GM12878 (cell line): ENCODE results near the gene CTNNA3. TPM values are rescaled to one million over a fixed set of nuclear protein-coding genes. Genes with fewer than 3 reads are reported as not detected.

Experiments
- ATAC-seq: fragments of 200-7000 bp; cut with Tn5 transposase; 3 replicates; pipeline ENCODE4 v1.9.1; 2020; ENCODE audit warnings: mild to moderate bottlenecking, moderate library complexity
- BruUV-seq: library from RNA; stranded (reverse); fragments of 400-500 nt; replicated peaks from 2 replicates; lab custom pipeline; 2021; lab: Mats Ljungman, UMichigan
- CTCF ChIA-PET: fragments of 300-600 bp; sonication (Branson Sonifier 250); formaldehyde crosslinking; extraction: SDS; loops from one replicate; lab custom pipeline; 2021; ENCODE audit warnings: inconsistent platforms; lab: Yijun Ruan, JAX
- POLR2A ChIA-PET: fragments of 350-600 bp; formaldehyde crosslinking; extraction: SDS; loops from one replicate; lab custom pipeline; 2021; ENCODE audit warnings: inconsistent platforms; lab: Charles Lee
- RAD21 ChIA-PET: fragments of 300-600 bp; sonication (Branson Sonifier 250); formaldehyde crosslinking; loops from one replicate; lab custom pipeline; 2023; ENCODE audit warnings: antibody characterized with exemption; ENCODE audit not compliant: unreplicated experiment; lab: Charles Lee
- SMC1A ChIA-PET: fragments of 300-600 bp; sonication (Branson Sonifier 250); formaldehyde crosslinking; loops from one replicate; lab custom pipeline; 2023; ENCODE audit not compliant: unreplicated experiment, uncharacterized antibody; lab: Charles Lee
- DNase-seq: peaks from one replicate; pipeline ENCODE4 v3.0.0-alpha.2; 2011; ENCODE audit warnings: low read depth, low spot score
- FAIRE-seq: peaks from 3 replicates; lab custom pipeline; 2011; peaks lifted over from hg19 to GRCh38; lab: Jason Lieb, UNC
- H2AFZ ChIP-seq: 2 replicates; pipeline ENCODE4 v1.6.0; 2011; ENCODE audit warnings: low read depth, low read length, control low read depth; ENCODE audit not compliant: control insufficient read depth
- H3K27ac ChIP-seq: 2 replicates; pipeline ENCODE4 v1.5.1; 2011; ENCODE audit warnings: control low read depth; ENCODE audit not compliant: control insufficient read depth, insufficient read depth
- H3K27me3 ChIP-seq, 2 experiments: replicated peaks in 1 of 2; 2 replicates each; pipeline versions ENCODE4 v1.6.0 to v1.6.1; 2011; ENCODE audit warnings: low read length in 1 of 2; ENCODE audit not compliant: control insufficient read depth in 2 of 2, insufficient read depth in 2 of 2
- H3K36me3 ChIP-seq, 2 experiments: 2 replicates each; pipeline ENCODE4 v1.5.1; 2011; ENCODE audit warnings: low read length in 1 of 2; ENCODE audit not compliant: control insufficient read depth in 2 of 2, insufficient read depth in 2 of 2
- H3K4me1 ChIP-seq: 2 replicates; pipeline ENCODE4 v1.6.1; 2011; ENCODE audit warnings: mild to moderate bottlenecking, low read length, moderate library complexity, mixed read lengths; ENCODE audit not compliant: control insufficient read depth, insufficient read depth
- H3K4me2 ChIP-seq: 2 replicates; pipeline ENCODE4 v1.6.0; 2011; ENCODE audit warnings: control low read depth; ENCODE audit not compliant: control insufficient read depth, insufficient read depth
- H3K4me3 ChIP-seq: fragments of 200-600 bp; sonication (generic); 2 replicates; pipeline ENCODE4 v1.5.1; 2016
- H3K79me2 ChIP-seq: 2 replicates; pipeline ENCODE4 v1.6.0; 2011; ENCODE audit warnings: low read length; ENCODE audit not compliant: control insufficient read depth, insufficient read depth
- H3K9ac ChIP-seq: 2 replicates; pipeline ENCODE4 v1.8.0; 2011; ENCODE audit warnings: low read length, control low read depth, mixed read lengths; ENCODE audit not compliant: control insufficient read depth, insufficient read depth
- H3K9me3 ChIP-seq: replicated peaks from 3 replicates; pipeline ENCODE4 v1.5.1; 2011; ENCODE audit warnings: mild to moderate bottlenecking, low read length; ENCODE audit not compliant: control insufficient read depth, insufficient read depth
- H4K20me1 ChIP-seq: 2 replicates; pipeline ENCODE4 v1.6.0; 2011; ENCODE audit not compliant: control insufficient read depth, insufficient read depth
- ASH2L ChIP-seq: fragments of 300-600, 200-600 bp; sonication (generic); IDR thresholded peaks from 2 replicates; pipeline ENCODE4 v1.6.1; 2017; ENCODE audit warnings: low read depth, mild to moderate bottlenecking, borderline replicate concordance
- ATF7 ChIP-seq: fragments of 450-650 bp; IDR thresholded peaks from 2 replicates; pipeline ENCODE4 v1.6.1; 2016; ENCODE audit warnings: low read depth, mild to moderate bottlenecking
- BCLAF1 ChIP-seq: fragments of 450-650 bp; IDR thresholded peaks from 2 replicates; pipeline ENCODE4 v1.6.1; 2017; ENCODE audit warnings: antibody characterized with exemption, mild to moderate bottlenecking, moderate library complexity
- EP300 ChIP-seq, 2 experiments: fragments of 150-350 bp in 1 of 2; IDR thresholded peaks; 2 replicates each; pipeline ENCODE4 v1.6.1; 2011 to 2012; ENCODE audit warnings: low read depth in 2 of 2, low read length in 2 of 2, borderline replicate concordance in 1 of 2, improper control_type of control experiment in 1 of 2, inconsistent platforms in 1 of 2; ENCODE audit not compliant: control insufficient read depth in 1 of 2
- IRF4 ChIP-seq: IDR thresholded peaks from 2 replicates; pipeline ENCODE4 v1.6.1; 2011; ENCODE audit warnings: low read depth, low read length
- MEF2A ChIP-seq: IDR thresholded peaks from 2 replicates; pipeline ENCODE4 v1.6.1; 2011; ENCODE audit warnings: low read depth, mild to moderate bottlenecking, low read length, moderate library complexity; ENCODE audit not compliant: insufficient read depth
- NFXL1 ChIP-seq: fragments of 450-650 bp; IDR thresholded peaks from 2 replicates; pipeline ENCODE4 v1.6.1; 2017; ENCODE audit warnings: antibody characterized with exemption, mild to moderate bottlenecking, borderline replicate concordance
- NR2F1 ChIP-seq: fragments of 450-650 bp; conservative IDR thresholded peaks from 2 replicates; pipeline ENCODE4 v1.6.1; 2017; ENCODE audit warnings: mild to moderate bottlenecking
- POLR2A ChIP-seq: IDR thresholded peaks from 2 replicates; pipeline ENCODE4 v1.6.1; 2011; ENCODE audit warnings: low read depth, mild to moderate bottlenecking, low read length
- POU2F2 ChIP-seq: IDR thresholded peaks from 3 replicates; pipeline ENCODE4 v1.6.1; 2011; ENCODE audit warnings: low read depth, mild to moderate bottlenecking, low read length, borderline replicate concordance
- RB1 ChIP-seq: fragments of 450-650 bp; formaldehyde crosslinking; IDR thresholded peaks from 2 replicates; pipeline ENCODE4 v1.6.1; 2017; ENCODE audit warnings: mild to moderate bottlenecking, borderline replicate concordance
- SMAD1 ChIP-seq: fragments of 450-650 bp; IDR thresholded peaks from 2 replicates; pipeline ENCODE4 v1.6.1; 2018; ENCODE audit warnings: mild to moderate bottlenecking, low read depth; ENCODE audit not compliant: partially characterized antibody
- SMARCA5 ChIP-seq: fragments of 450-650 bp; IDR thresholded peaks from 2 replicates; pipeline ENCODE4 v1.6.1; 2017; ENCODE audit warnings: mild to moderate bottlenecking
- SMC3 ChIP-seq: IDR thresholded peaks from 2 replicates; pipeline ENCODE4 v1.6.1; 2011; ENCODE audit warnings: low read length, improper control_type of control experiment, borderline replicate concordance
- ZBTB40 ChIP-seq: fragments of 450-650 bp; IDR thresholded peaks from 2 replicates; pipeline ENCODE4 v1.6.1; 2016; ENCODE audit warnings: mild to moderate bottlenecking, moderate library complexity, borderline replicate concordance
- ZNF274 ChIP-seq: IDR thresholded peaks from one replicate; pipeline ENCODE4 v1.8.0; 2011; ENCODE audit not compliant: insufficient read length, insufficient read depth
- ZNF384 ChIP-seq: IDR thresholded peaks from 2 replicates; pipeline ENCODE4 v1.6.1; 2012; ENCODE audit warnings: low read depth, mild to moderate bottlenecking, low read length, improper control_type of control experiment, borderline replicate concordance
- ZSCAN29 ChIP-seq: fragments of 450-650 bp; IDR thresholded peaks from 2 replicates; pipeline ENCODE4 v1.6.1; 2017; ENCODE audit warnings: mild to moderate bottlenecking, moderate library complexity
- ZZZ3 ChIP-seq: IDR thresholded peaks from 2 replicates; pipeline ENCODE4 v1.6.1; 2011; ENCODE audit warnings: low read depth; ENCODE audit not compliant: control insufficient read depth, insufficient read length
- WGBS: methylation state at CpG from one replicate; pipeline ENCODE4 v1.1.6; 2016; ENCODE audit warnings: low lambda C conversion rate; ENCODE audit not compliant: insufficient replicate concordance, insufficient coverage; ENCODE audit errors: missing lambda C conversion rate; 5-methylcytosine and 5-hydroxymethylcytosine counted together
- in situ Hi-C: fragments of 300-500 bp; cut with MboI; formaldehyde crosslinking; loops from 9 replicates; pipeline ENCODE4 v1.14.3; 2018; ENCODE audit warnings: mixed read lengths
- intact Hi-C: fragments of 100-400 bp; cut with micrococcal nuclease; formaldehyde crosslinking; loops from one replicate; pipeline ENCODE4 v1.14.2; 2022; ENCODE audit not compliant: unreplicated experiment
- polyA plus RNA-seq, 11 experiments: library from polyadenylated mRNA; depleted of rRNA in 4 of 11; unstranded in 6 of 11; stranded (reverse) in 5 of 11; fragments of >200 nt; fragmentation: Nextera tagmentation in 4 of 11; fragmentation: Illumina TruSeq in 1 of 11; extraction: Ambion mirVana in 4 of 11; extraction: Trizol in 1 of 11; gene quantifications; 1 replicate in 1 of 11; 2 replicates in 10 of 11; pipeline versions ENCODE4 v1.2.1 to v1.2.3, GENCODE V29; 2011 to 2016; ENCODE audit warnings: inconsistent platforms in 2 of 11, missing spikeins in 2 of 11, low read depth in 1 of 11
- total RNA-seq, 4 experiments: library from RNA; depleted of rRNA in 3 of 4; stranded (reverse); fragments of >200 nt in 3 of 4; fragmentation: Illumina TruSeq in 1 of 4; extraction: Trizol in 1 of 4; gene quantifications; 2 replicates each; pipeline versions ENCODE4 v1.2.1 to v1.2.3, GENCODE V29; 2013 to 2021

CTNNA3 gene
- total and polyA plus RNA-seq, 10 of the 15 experiments (the other 5 are each of a cell fraction or from before 2014, with no cell fraction given): under 0.01 to 4.5 (median 0.22) TPM; not detected in 2

- H3K27me3 ChIP-seq: no peaks in the 10 kb centered on the region
- in situ Hi-C loops (no loop called here), intact Hi-C loops (no loop called here)
- DNase-seq (no peak), FAIRE-seq (no peak), ATAC-seq (no peak)
- H3K79me2 ChIP-seq: no peaks in the 10 kb centered on the region
- no peak overlapping the region for H3K4me3 ChIP-seq
- H4K20me1 ChIP-seq: no peaks in the 10 kb centered on the region
- ChIA-PET CTCF (no interaction called here), POLR2A (no interaction called here), RAD21 (interaction anchor here (1.1 kb wide), 1 partner anchor 99 kb away, joined by 3 read pairs; no protein-coding TSS in a partner anchor), SMC1A (interaction anchor here (0.7 to 1.3 kb wide), 2 partner anchors 355 to 489 kb away, joined by 3 read pairs; no protein-coding TSS in a partner anchor)
- H3K9me3 ChIP-seq: no peaks in the 10 kb centered on the region
- no peaks in the 10 kb centered on the region for H3K36me3 ChIP-seq
- no peak overlapping the region for H3K9ac ChIP-seq
- no peak overlapping the region for H2AFZ ChIP-seq
- no peak overlapping the region for H3K27ac ChIP-seq
- WGBS: 3% methylated on average over 2 of the region's 2 CpGs
- no TSS peak for BruUV-seq
- TF ChIP-seq ZNF384 (no peak), ZZZ3 (no peak), ZSCAN29 (no peak), MEF2A (no peak), ZNF274 (no peak), ASH2L (no peak), ATF7 (no peak), SMC3 (no peak), POU2F2 (no peak), ZBTB40 (no peak), SMARCA5 (no peak), NFXL1 (no peak), POLR2A (no peak), IRF4 (no peak), BCLAF1 (no peak), NR2F1 (no peak), EP300 (IDR thresholded peaks at IDR 0.05; ENCODE audit: borderline replicate concordance in 1 of 2, control insufficient read depth in 1 of 2, low read depth in 2 of 2, low read length in 2 of 2) (no peak), SMAD1 (no peak), RB1 (no peak)
- no peaks in the 10 kb centered on the region for H3K4me1 ChIP-seq
- H3K4me2 ChIP-seq: no peak overlapping the region
Observed at GRCh38 chr10:66951896-66952295, 744.1 kb downstream of the CTNNA3 start.
